ENCODE data around the gene C1GALT1C1.

Gene C1GALT1C1

GRCh38 chrX:120625371-120625770 is 4.5 kb downstream of the C1GALT1C1 start:
- no peak for TF ChIP-seq CTCF (conservative IDR thresholded peaks at IDR 0.05)
- no peak overlapping the region for H3K27ac ChIP-seq

- no peak for TF ChIP-seq CTCF (conservative IDR thresholded peaks at IDR 0.05)
- H3K27ac ChIP-seq, result no peak overlapping the region
These were observed 11.7 kb downstream of the C1GALT1C1 start for GRCh38 chrX:120617996-120618630.

GRCh38 chrX:120614816-120615215 is 15.0 kb downstream of the C1GALT1C1 start:
- no peak for TF ChIP-seq CTCF (conservative IDR thresholded peaks at IDR 0.05)
- no peak overlapping the region for H3K27ac ChIP-seq

GRCh38 chrX:120612086-120612485 is 17.8 kb downstream of the C1GALT1C1 start:
- no peak for TF ChIP-seq CTCF (conservative IDR thresholded peaks at IDR 0.05)
- H3K27ac ChIP-seq, result no peak overlapping the region

- H3K27ac ChIP-seq, result peak overlapping the region; percentile 75
- TF ChIP-seq CTCF (conservative IDR thresholded peaks at IDR 0.05), result no peak
These were observed 25.5 kb downstream of the C1GALT1C1 start for GRCh38 chrX:120604361-120604782.

- no peak for TF ChIP-seq CTCF (conservative IDR thresholded peaks at IDR 0.05)
- H3K27ac ChIP-seq, result peak within 1 kb of the TSS; percentile 75
These were observed 26.0 kb downstream of the C1GALT1C1 start, which contains the start of gene MCTS1 for GRCh38 chrX:120603707-120604360. MCTS1 (plus strand) TSS chrX:120604101; CDS start chrX:120604237, 136 bp downstream.

GRCh38 chrX:120585702-120586101 is 44.2 kb downstream of the C1GALT1C1 start:
- H3K27ac ChIP-seq, result no peak overlapping the region
- TF ChIP-seq CTCF (conservative IDR thresholded peaks at IDR 0.05), result no peak

Measured in VCaP (cell line).